ENCODE data around the gene CD28. TPM values are rescaled to one million over a fixed set of nuclear protein-coding genes. Genes with fewer than 3 reads are reported as not detected.

Gene CD28
- total RNA-seq, 6 experiments from 2014 or later, result 0.16 to 1.6 (median 0.46) TPM

DNA sequence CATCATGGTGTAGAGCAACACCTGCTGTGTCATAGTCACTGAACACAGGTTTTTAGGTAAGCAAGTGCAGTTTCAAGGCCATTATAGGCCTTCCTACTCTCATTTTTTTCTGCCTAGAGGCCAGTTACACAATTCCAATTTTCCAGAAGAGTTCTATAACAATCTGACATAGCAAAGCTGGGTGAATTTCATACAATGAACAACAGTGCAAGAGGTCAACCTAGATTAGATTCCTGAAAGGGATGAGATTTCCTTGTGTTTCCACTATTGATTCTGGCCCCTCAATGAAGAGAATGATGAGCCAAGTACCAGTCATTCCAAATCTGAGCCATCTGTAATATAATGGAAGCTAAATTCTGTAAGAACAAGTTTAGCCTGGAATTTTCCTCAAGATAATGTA, 15.3 kb upstream of the CD28 start:
- Histone ChIP-seq H3K4me1 (peaks cover 0 to 46% (median 0%) of the 10 kb centered on the region in 4 donors), H3K27me3 (no peaks in the 10 kb centered on the region), H3K4me3 (no peak overlapping the region), H3K27ac (peak overlapping the region; percentile 11 to 24 (median 14)), H3K9me3 (no peaks in the 10 kb centered on the region), H3K36me3 (no peaks in the 10 kb centered on the region)
- intact Hi-C loops (cut with DNase I), result no loop called here
- no peak for TF ChIP-seq POLR2A (IDR thresholded peaks at IDR 0.05)
- TF ChIP-seq, protein P1, sequence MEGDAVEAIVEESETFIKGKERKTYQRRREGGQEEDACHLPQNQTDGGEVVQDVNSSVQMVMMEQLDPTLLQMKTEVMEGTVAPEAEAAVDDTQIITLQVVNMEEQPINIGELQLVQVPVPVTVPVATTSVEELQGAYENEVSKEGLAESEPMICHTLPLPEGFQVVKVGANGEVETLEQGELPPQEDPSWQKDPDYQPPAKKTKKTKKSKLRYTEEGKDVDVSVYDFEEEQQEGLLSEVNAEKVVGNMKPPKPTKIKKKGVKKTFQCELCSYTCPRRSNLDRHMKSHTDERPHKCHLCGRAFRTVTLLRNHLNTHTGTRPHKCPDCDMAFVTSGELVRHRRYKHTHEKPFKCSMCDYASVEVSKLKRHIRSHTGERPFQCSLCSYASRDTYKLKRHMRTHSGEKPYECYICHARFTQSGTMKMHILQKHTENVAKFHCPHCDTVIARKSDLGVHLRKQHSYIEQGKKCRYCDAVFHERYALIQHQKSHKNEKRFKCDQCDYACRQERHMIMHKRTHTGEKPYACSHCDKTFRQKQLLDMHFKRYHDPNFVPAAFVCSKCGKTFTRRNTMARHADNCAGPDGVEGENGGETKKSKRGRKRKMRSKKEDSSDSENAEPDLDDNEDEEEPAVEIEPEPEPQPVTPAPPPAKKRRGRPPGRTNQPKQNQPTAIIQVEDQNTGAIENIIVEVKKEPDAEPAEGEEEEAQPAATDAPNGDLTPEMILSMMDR (IDR thresholded peaks at IDR 0.05), result no peak
- no peak for DNase-seq
- peak; percentile 26 to 48 (median 41) for ATAC-seq

DNA sequence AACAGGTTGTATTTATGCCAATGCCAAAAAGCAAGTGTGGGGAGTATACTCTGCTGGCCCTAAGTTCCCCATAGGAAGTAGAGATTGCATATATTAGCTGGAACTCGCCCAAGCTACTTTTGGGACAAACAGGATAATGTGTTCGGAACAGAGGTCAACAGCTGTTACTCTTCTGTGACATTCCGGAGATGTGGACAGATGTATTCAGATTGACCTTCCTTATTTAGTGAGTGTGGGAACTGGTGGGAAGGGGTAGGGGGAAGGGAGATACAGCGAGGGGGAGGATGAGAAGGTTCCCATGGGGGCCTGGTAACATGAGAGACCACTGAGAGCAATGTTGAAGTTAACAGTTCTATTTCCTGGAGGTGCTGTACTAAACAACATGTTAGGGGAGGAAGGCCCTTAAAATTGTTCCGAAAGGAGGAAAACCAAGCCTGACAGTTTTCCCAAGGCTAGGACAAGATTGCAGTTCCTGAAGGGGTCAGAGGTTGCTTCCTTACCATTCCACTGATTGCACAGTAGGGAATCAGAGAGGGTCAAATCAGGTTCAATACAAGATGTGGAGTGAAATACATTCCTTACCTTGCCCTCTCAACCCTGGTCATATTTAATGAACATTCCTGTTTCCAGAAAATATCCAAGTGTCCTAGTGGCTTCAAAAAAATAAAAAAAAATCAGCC, 14.3 kb upstream of the CD28 start:
- intact Hi-C loops (cut with DNase I), result no loop called here
- no peaks in the 10 kb centered on the region for H3K9me3 ChIP-seq
- no peak overlapping the region for H3K4me3 ChIP-seq
- ATAC-seq (peak; percentile 58 to 82 (median 60)), DNase-seq (no peak)
- peaks cover 0 to 46% (median 0%) of the 10 kb centered on the region in 4 donors for H3K4me1 ChIP-seq
- H3K36me3 ChIP-seq, result no peaks in the 10 kb centered on the region
- WGBS (ENCODE audit: insufficient coverage, low coverage, low lambda C conversion rate, missing lambda C conversion rate), result 31% methylated on average over 5 of the region's 5 CpGs
- TF ChIP-seq, protein P1 (IDR thresholded peaks at IDR 0.05), result no peak
- no peak for TF ChIP-seq POLR2A (IDR thresholded peaks at IDR 0.05)
- no peaks in the 10 kb centered on the region for H3K27me3 ChIP-seq
- H3K27ac ChIP-seq, result no peak overlapping the region

DNA sequence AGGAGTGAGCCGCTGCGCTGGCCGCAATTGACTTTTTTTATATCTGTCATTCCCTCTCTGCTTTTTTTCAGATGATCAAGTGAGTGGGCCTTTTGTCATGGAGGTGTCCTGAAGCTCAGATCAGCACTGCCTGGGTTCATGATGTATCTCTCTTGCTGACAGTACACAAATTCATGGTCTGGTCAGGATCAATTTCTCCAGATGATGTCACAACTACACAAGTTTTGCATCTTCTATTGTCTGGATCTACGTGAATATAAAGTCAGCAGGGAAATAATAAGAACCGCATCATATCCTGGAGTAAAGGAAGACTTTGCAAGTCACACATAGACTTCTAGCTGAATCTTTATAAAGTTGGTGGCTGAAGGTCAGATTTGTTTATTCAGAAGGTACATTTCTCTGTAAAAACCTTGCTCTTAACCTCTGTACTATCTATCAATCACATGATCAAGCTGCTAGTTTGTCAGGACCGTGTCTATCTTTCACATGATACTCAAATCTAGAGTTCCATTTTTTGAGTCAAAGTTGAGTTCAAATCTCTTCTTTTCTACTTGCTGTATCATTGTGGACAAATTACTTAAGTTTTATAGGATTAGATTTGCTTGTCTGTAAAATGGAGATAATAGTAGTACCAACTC, 13.1 kb upstream of the CD28 start:
- 76% methylated on average over 6 of the region's 6 CpGs for WGBS (ENCODE audit: insufficient coverage, low coverage, low lambda C conversion rate, missing lambda C conversion rate)
- Histone ChIP-seq H3K27me3 (no peaks in the 10 kb centered on the region), H3K36me3 (no peaks in the 10 kb centered on the region), H3K27ac (peak overlapping the region in 1 of 3 donors; percentile 9), H3K9me3 (no peaks in the 10 kb centered on the region), H3K4me3 (no peak overlapping the region), H3K4me1 (peaks cover 0 to 44% (median 0%) of the 10 kb centered on the region in 4 donors)
- ATAC-seq (peak; percentile 4 to 65 (median 20)), DNase-seq (no peak)
- intact Hi-C loops (cut with DNase I), result no loop called here
- TF ChIP-seq, protein P1 (IDR thresholded peaks at IDR 0.05), result no peak
- no peak for TF ChIP-seq POLR2A (IDR thresholded peaks at IDR 0.05)

DNA sequence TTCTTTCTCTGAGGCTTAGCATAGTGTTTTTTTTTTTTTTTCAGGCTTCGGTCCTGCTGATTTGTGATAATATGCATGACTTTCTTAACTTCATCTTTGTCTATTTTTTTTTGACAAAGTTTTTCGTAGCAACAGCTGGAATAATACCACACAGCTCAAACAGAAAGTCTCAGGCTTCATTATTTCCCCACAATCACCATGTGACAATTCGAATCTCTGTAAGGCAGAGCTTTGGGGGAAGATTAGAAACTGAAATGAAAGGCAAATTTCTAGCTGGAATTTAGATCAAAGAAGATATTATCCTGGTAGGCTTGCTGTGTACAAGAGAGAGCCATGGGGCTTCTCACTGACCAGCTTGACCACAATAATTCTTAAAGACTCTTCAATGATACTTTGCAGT, 12.2 kb upstream of the CD28 start:
- Histone ChIP-seq H3K36me3 (no peaks in the 10 kb centered on the region), H3K27me3 (no peaks in the 10 kb centered on the region), H3K9me3 (no peaks in the 10 kb centered on the region), H3K27ac (no peak overlapping the region), H3K4me3 (no peak overlapping the region), H3K4me1 (peaks cover 0 to 37% (median 0%) of the 10 kb centered on the region in 4 donors)
- no peak for DNase-seq
- WGBS (ENCODE audit: insufficient coverage, low coverage, low lambda C conversion rate, missing lambda C conversion rate), result 58% methylated on average over 3 of the region's 3 CpGs
- ATAC-seq, result no peak
- TF ChIP-seq, protein P1 (IDR thresholded peaks at IDR 0.05), result no peak
- TF ChIP-seq POLR2A (IDR thresholded peaks at IDR 0.05), result no peak
- intact Hi-C loops (cut with DNase I), result no loop called here
